Measurements from ENCODE around the gene FLACC1. TPM values are rescaled to one million over a fixed set of nuclear protein-coding genes. Genes with fewer than 3 reads are reported as not detected.
A peak's percentile ranks its signal among the peaks of the same experiment; 100 is the strongest.
"Not testable (repeated sequence)": the region's sequence is repeated elsewhere in the genome, so short reads cannot be mapped to it uniquely, and the experiment has no call there.

FLACC1 gene
- total and polyA plus RNA-seq, 2 donors from 2014 or later: 3.7 TPM; not detected in 1

DNA sequence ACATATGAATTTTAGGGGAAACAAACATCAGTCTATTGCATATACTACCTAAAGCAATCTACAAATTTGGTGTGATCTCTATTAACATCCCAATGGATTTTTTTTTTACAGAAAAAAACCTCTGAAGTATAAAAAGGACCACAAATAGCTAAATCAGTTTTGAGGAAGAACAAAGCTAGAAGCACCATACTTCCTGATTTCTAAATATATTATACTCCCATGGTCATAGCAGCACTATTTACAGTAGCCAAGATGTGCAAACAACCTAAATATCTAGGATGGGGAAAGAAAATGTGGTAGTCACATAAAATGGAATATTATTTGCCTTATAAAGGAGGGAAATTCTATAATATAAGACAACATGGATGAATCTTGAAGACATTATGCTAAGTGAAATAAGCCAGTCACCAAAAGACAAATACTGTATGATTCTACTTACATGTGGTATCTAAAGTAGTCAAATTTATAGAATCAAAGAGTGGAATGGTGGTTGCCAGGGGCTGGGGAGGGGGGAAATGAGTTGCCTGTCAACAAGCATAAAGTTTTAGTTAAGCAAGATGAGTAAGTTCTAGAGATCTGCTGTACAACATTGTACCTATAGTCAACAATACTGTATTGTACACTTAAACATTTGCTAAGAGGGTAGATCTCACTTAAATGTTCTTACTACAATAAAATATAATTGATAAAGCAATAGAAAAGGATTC is 114.4 kb downstream of the FLACC1 start:
- intact Hi-C loops (cut with DNase I): no loop called here
- FAIRE-seq (no peak), DNase-seq (no peak)
- H3K27me3 ChIP-seq (ENCODE audit: control insufficient read depth, insufficient read depth, low read length): no peaks in the 10 kb centered on the region
- no peak overlapping the region for H3K27ac ChIP-seq (ENCODE audit: low read depth in 2 of 2, low read length in 2 of 2)
- H3K9ac ChIP-seq (ENCODE audit: low read length in 3 of 3): no peak overlapping the region
- no peaks in the 10 kb centered on the region for H3K4me1 ChIP-seq (ENCODE audit: control insufficient read depth in 2 of 3, insufficient read depth in 2 of 3, low read depth in 1 of 3, low read length in 3 of 3)
- H3K36me3 ChIP-seq (ENCODE audit: control insufficient read depth in 2 of 3, insufficient read depth in 3 of 3, low read length in 3 of 3): peaks cover 0 to 2% (median 0%) of the 10 kb centered on the region in 3 donors
- TF ChIP-seq, protein P1, sequence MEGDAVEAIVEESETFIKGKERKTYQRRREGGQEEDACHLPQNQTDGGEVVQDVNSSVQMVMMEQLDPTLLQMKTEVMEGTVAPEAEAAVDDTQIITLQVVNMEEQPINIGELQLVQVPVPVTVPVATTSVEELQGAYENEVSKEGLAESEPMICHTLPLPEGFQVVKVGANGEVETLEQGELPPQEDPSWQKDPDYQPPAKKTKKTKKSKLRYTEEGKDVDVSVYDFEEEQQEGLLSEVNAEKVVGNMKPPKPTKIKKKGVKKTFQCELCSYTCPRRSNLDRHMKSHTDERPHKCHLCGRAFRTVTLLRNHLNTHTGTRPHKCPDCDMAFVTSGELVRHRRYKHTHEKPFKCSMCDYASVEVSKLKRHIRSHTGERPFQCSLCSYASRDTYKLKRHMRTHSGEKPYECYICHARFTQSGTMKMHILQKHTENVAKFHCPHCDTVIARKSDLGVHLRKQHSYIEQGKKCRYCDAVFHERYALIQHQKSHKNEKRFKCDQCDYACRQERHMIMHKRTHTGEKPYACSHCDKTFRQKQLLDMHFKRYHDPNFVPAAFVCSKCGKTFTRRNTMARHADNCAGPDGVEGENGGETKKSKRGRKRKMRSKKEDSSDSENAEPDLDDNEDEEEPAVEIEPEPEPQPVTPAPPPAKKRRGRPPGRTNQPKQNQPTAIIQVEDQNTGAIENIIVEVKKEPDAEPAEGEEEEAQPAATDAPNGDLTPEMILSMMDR (IDR thresholded peaks at IDR 0.05; ENCODE audit: borderline replicate concordance, extremely low read depth, insufficient read depth): no peak
- no peak overlapping the region for H3K4me3 ChIP-seq (ENCODE audit: low read length in 3 of 3)
- no peaks in the 10 kb centered on the region for H3K9me3 ChIP-seq (ENCODE audit: control insufficient read depth in 2 of 3, insufficient read depth in 1 of 3, low read length in 3 of 3)

DNA sequence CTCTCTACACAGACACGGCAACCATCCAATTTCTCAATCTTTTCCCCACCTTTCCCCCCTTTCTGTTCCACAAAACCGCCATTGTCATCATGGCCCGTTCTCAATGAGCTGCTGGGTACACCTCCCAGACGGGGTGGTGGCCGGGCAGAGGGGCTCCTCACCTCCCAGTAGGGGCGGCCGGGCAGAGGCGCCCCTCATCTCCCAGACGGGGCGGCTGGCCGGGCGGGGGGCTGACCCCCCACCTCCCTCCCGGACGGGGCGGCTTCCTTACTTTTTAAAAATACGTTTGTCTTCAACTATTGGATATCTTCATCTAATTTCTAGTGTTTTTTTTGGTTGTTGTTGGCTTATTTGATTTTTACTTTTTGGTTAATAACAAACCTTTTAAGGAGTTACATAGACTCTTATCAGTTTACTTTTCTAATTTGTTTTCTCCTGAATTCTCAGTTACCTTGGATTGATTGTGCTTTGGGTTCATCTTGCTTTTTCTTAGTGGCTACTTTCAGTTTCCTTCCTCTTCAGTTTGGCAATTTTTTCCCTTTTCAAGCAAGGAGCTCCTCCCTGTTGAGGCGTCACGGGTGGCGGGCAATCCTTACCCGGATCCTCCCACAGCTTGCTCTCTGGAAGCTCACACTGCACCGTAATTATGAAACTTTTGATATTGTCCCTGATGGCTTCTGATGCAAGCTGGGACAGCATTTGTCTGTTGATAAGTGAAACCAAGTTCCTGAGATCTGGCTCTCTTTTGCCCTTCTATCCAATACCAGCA is 117.8 kb downstream of the FLACC1 start:
- H3K9me3 ChIP-seq (ENCODE audit: control insufficient read depth in 2 of 3, insufficient read depth in 1 of 3, low read length in 3 of 3); H3K4me1 ChIP-seq (ENCODE audit: control insufficient read depth in 2 of 3, insufficient read depth in 2 of 3, low read depth in 1 of 3, low read length in 3 of 3); H3K9ac ChIP-seq (ENCODE audit: low read length in 3 of 3); H3K27me3 ChIP-seq (ENCODE audit: control insufficient read depth, insufficient read depth, low read length); FAIRE-seq; H3K36me3 ChIP-seq (ENCODE audit: control insufficient read depth in 2 of 3, insufficient read depth in 3 of 3, low read length in 3 of 3); H3K4me3 ChIP-seq (ENCODE audit: low read length in 3 of 3): not testable (repeated sequence)
- DNase-seq: peak in 1 of 5 donors; percentile 92
- intact Hi-C loops (cut with DNase I): loop anchor here (5.0 kb wide), 1 partner anchor 123 kb away; no protein-coding TSS in a partner anchor
- peak overlapping the region in 1 of 2 donors; percentile 32 for H3K27ac ChIP-seq (ENCODE audit: low read depth in 2 of 2, low read length in 2 of 2)

Other genes starting within 250 kb of the FLACC1 start
- gene CFLAR, start 241.2 kb downstream of the FLACC1 start, total RNA-seq: 263 TPM
- 47.2 TPM for gene CFLAR, start 241.2 kb downstream of the FLACC1 start, polyA plus RNA-seq (ENCODE audit: insufficient read depth, low read depth, low replicate concordance)
- gene CASP10, start 174.2 kb downstream of the FLACC1 start, total RNA-seq: 24.6 TPM
- gene CASP10, start 174.2 kb downstream of the FLACC1 start, polyA plus RNA-seq (ENCODE audit: insufficient read depth, low read depth, low replicate concordance): 4.5 TPM
- 35.3 TPM for gene CASP8, start 96.8 kb downstream of the FLACC1 start, total RNA-seq
- gene CASP8, start 96.8 kb downstream of the FLACC1 start, polyA plus RNA-seq (ENCODE audit: insufficient read depth, low read depth, low replicate concordance): 8.0 TPM
- gene TRAK2, start 94.1 kb upstream of the FLACC1 start, total RNA-seq: 65.8 TPM
- gene TRAK2, start 94.1 kb upstream of the FLACC1 start, polyA plus RNA-seq (ENCODE audit: insufficient read depth, low read depth, low replicate concordance): 16.6 TPM
- 26.1 TPM for gene STRADB, start 94.4 kb upstream of the FLACC1 start, total RNA-seq
- 60.3 TPM for gene STRADB, start 94.4 kb upstream of the FLACC1 start, polyA plus RNA-seq (ENCODE audit: insufficient read depth, low read depth, low replicate concordance)